ENCODE measurements around the gene CENPO. TPM values are rescaled to one million over a fixed set of nuclear protein-coding genes. Genes with fewer than 3 reads are reported as not detected.

The CENPO gene
- total RNA-seq, 1 donor from 2014 or later = not detected

- Histone ChIP-seq H3K4me3 (no peak overlapping the region), H3K36me3 (peaks cover 0 to 10% of the 10 kb centered on the region in 2 donors), H3K27ac (no peak overlapping the region), H3K9me3 (no peaks in the 10 kb centered on the region), H3K27me3 (no peaks in the 10 kb centered on the region), H3K4me1 (no peaks in the 10 kb centered on the region)
- TF ChIP-seq CTCF (IDR thresholded peaks at IDR 0.05) = no peak
- no peak for DNase-seq (ENCODE audit: low spot score in 2 of 2)
- intact Hi-C loops (cut with DNase I) = no loop called here
Observed at GRCh38 chr2:24814516-24814915, 21.3 kb downstream of the CENPO start.

GRCh38 chr2:24815171-24815570 is 21.9 kb downstream of the CENPO start:
- Histone ChIP-seq H3K36me3 (peaks cover 3 to 12% of the 10 kb centered on the region in 2 donors), H3K27me3 (no peaks in the 10 kb centered on the region), H3K4me1 (no peaks in the 10 kb centered on the region), H3K4me3 (no peak overlapping the region), H3K9me3 (no peaks in the 10 kb centered on the region), H3K27ac (no peak overlapping the region)
- TF ChIP-seq CTCF (IDR thresholded peaks at IDR 0.05) = no peak
- intact Hi-C loops (cut with DNase I) = no loop called here
- DNase-seq (ENCODE audit: low spot score in 2 of 2) = peak in 1 of 2 donors; percentile 31

- Histone ChIP-seq H3K4me1 (no peaks in the 10 kb centered on the region), H3K9me3 (no peaks in the 10 kb centered on the region), H3K4me3 (no peak overlapping the region), H3K36me3 (peaks cover 14 to 20% of the 10 kb centered on the region in 2 donors), H3K27me3 (no peaks in the 10 kb centered on the region), H3K27ac (no peak overlapping the region)
- intact Hi-C loops (cut with DNase I) = no loop called here
- no peak for TF ChIP-seq CTCF (IDR thresholded peaks at IDR 0.05)
- peak in 1 of 2 donors; percentile 22 for DNase-seq (ENCODE audit: low spot score in 2 of 2)
Observed at GRCh38 chr2:24816404-24816803, 23.2 kb downstream of the CENPO start.

- TF ChIP-seq CTCF (IDR thresholded peaks at IDR 0.05) = no peak
- H3K4me3 ChIP-seq = no peak overlapping the region
- intact Hi-C loops (cut with DNase I) = no loop called here
- no peaks in the 10 kb centered on the region for H3K4me1 ChIP-seq
- H3K36me3 ChIP-seq = peaks cover 16 to 25% of the 10 kb centered on the region in 2 donors
- DNase-seq (ENCODE audit: low spot score in 2 of 2) = peak in 1 of 2 donors; percentile 48
- no peaks in the 10 kb centered on the region for H3K9me3 ChIP-seq
- no peaks in the 10 kb centered on the region for H3K27me3 ChIP-seq
- H3K27ac ChIP-seq = no peak overlapping the region
Observed at GRCh38 chr2:24816884-24817283, 23.7 kb downstream of the CENPO start.

- no peaks in the 10 kb centered on the region for H3K27me3 ChIP-seq
- H3K36me3 ChIP-seq = peaks cover 27 to 36% of the 10 kb centered on the region in 2 donors
- no peaks in the 10 kb centered on the region for H3K9me3 ChIP-seq
- H3K27ac ChIP-seq = no peak overlapping the region
- no peaks in the 10 kb centered on the region for H3K4me1 ChIP-seq
- no peak overlapping the region for H3K4me3 ChIP-seq
- peak in 1 of 2 donors; percentile 39 for DNase-seq (ENCODE audit: low spot score in 2 of 2)
- intact Hi-C loops (cut with DNase I) = no loop called here
- TF ChIP-seq CTCF (IDR thresholded peaks at IDR 0.05) = no peak
Observed at GRCh38 chr2:24818721-24819167, 25.5 kb downstream of the CENPO start.
